OCI-LY3 (cell line): ENCODE measurements around the gene LRRC3B.

ENCODE experiments used
- H2AFZ ChIP-seq: fragments of 200-600, 300-600 bp; shearing (Covaris generic); 2 replicates; pipeline ENCODE4 v1.6.0; 2014; ENCODE audit warnings: antibody characterized with exemption, low read depth, low read length
- H3K27ac ChIP-seq: fragments of 200-600, 300-600 bp; sonication (generic); 2 replicates; pipeline ENCODE4 v1.5.1; 2014; ENCODE audit warnings: mild to moderate bottlenecking, low read length, moderate library complexity, mixed read lengths
- H3K27me3 ChIP-seq: fragments of 200-600, 300-600 bp; sonication (generic); 2 replicates; pipeline ENCODE4 v1.6.1; 2014; ENCODE audit warnings: low read depth, low read length, mixed read lengths
- H3K36me3 ChIP-seq: fragments of 200-600, 300-600 bp; sonication (generic); replicated peaks from 2 replicates; pipeline ENCODE3; 2014; ENCODE audit warnings: low read depth, low read length, mixed read lengths
- H3K4me1 ChIP-seq: fragments of 300-600, 200-600 bp; sonication (generic); 2 replicates; pipeline ENCODE4 v1.6.1; 2014; ENCODE audit warnings: low read length, mixed read lengths
- H3K4me2 ChIP-seq: fragments of 200-600, 300-600 bp; sonication (generic); 2 replicates; pipeline ENCODE4 v1.6.1; 2014; ENCODE audit warnings: low read length, mixed read lengths
- H3K4me3 ChIP-seq: fragments of 300-600, 200-600 bp; sonication (generic); 2 replicates; pipeline ENCODE4 v1.5.1; 2014; ENCODE audit warnings: antibody characterized with exemption, mild to moderate bottlenecking, low read length, moderate library complexity
- H3K79me2 ChIP-seq: fragments of 300-600, 200-600 bp; shearing (Covaris generic); 2 replicates; pipeline ENCODE4 v1.6.1; 2014; ENCODE audit warnings: mild to moderate bottlenecking, low read length, mixed read lengths
- H3K9ac ChIP-seq: fragments of 300-600, 200-600 bp; shearing (Covaris generic); 2 replicates; pipeline ENCODE4 v1.6.0; 2014; ENCODE audit warnings: mild to moderate bottlenecking, low read length, moderate library complexity
- H3K9me3 ChIP-seq: fragments of 200-600, 300-600 bp; shearing (Covaris generic); 2 replicates; pipeline ENCODE4 v1.6.1; 2014; ENCODE audit warnings: low read length, mixed read lengths; ENCODE audit not compliant: insufficient read depth
- H4K20me1 ChIP-seq: fragments of 200-600, 300-600 bp; sonication (generic); 2 replicates; pipeline ENCODE4 v1.6.1; 2016; ENCODE audit warnings: low read length, mixed read lengths; ENCODE audit not compliant: insufficient read depth
- CTCF ChIP-seq: fragments of 200-600, 300-600 bp; sonication (generic); IDR thresholded peaks from 2 replicates; pipeline ENCODE4 v1.5.1; 2014; ENCODE audit warnings: antibody characterized with exemption, low read length, low read depth
- EZH2phosphoT487 ChIP-seq: fragments of 200-600 bp; shearing (Covaris generic); IDR thresholded peaks from 2 replicates; pipeline ENCODE4 v1.6.1; 2018; ENCODE audit warnings: antibody characterized with exemption, mixed run types, low read depth

Gene LRRC3B

GRCh38 chr3:26622621-26623418 lies at the start of gene LRRC3B:
Gene LRRC3B, plus strand, starts transcription at chr3:26622772. Its CDS starts 86,901 bp downstream, at chr3:26709673.
- Histone ChIP-seq H2AFZ (no peak within 1 kb of the TSS), H3K27me3 (no peaks in the 10 kb centered on the region)

GRCh38 chr3:26574766-26575165 lies 47.8 kb upstream of the LRRC3B start:
- Histone ChIP-seq H3K4me1 (peaks cover 14% of the 10 kb centered on the region), H3K9me3 (no peaks in the 10 kb centered on the region), H4K20me1 (no peaks in the 10 kb centered on the region), H3K27ac (peak overlapping the region; percentile 61), H2AFZ (no peak overlapping the region), H3K4me2 (peak overlapping the region; percentile 22; the same call in 1 of the 2 replicates), H3K4me3 (no peak overlapping the region), H3K27me3 (no peaks in the 10 kb centered on the region), H3K9ac (no peak overlapping the region), H3K36me3 (no peaks in the 10 kb centered on the region), H3K79me2 (no peaks in the 10 kb centered on the region)
- TF ChIP-seq EZH2phosphoT487 = no peak
- no peak for TF ChIP-seq CTCF

More at GRCh38 chr3:26622621-26623418, at the start of gene LRRC3B:
- no peaks in the 10 kb centered on the region for H3K36me3 ChIP-seq
- H3K4me3 ChIP-seq = no peak within 1 kb of the TSS
- no peak within 1 kb of the TSS for H3K9ac ChIP-seq
- H3K4me2 ChIP-seq = no peak within 1 kb of the TSS
- no peaks in the 10 kb centered on the region for H3K79me2 ChIP-seq
- H3K9me3 ChIP-seq = no peaks in the 10 kb centered on the region; the same call in 1 of the 2 replicates
- no peaks in the 10 kb centered on the region for H3K4me1 ChIP-seq
- TF ChIP-seq CTCF (no peak), EZH2phosphoT487 (no peak)
- H4K20me1 ChIP-seq = no peaks in the 10 kb centered on the region
- no peak within 1 kb of the TSS for H3K27ac ChIP-seq

GRCh38 chr3:26579116-26579515 lies 43.5 kb upstream of the LRRC3B start:
- Histone ChIP-seq H3K27ac (no peak overlapping the region), H3K4me3 (no peak overlapping the region), H3K9ac (no peak overlapping the region), H3K4me1 (peaks cover 14% of the 10 kb centered on the region), H3K79me2 (no peaks in the 10 kb centered on the region), H3K9me3 (no peaks in the 10 kb centered on the region), H3K36me3 (no peaks in the 10 kb centered on the region), H2AFZ (no peak overlapping the region), H3K27me3 (no peaks in the 10 kb centered on the region), H4K20me1 (no peaks in the 10 kb centered on the region), H3K4me2 (no peak overlapping the region)
- TF ChIP-seq CTCF = no peak
- no peak for TF ChIP-seq EZH2phosphoT487

- H3K79me2 ChIP-seq = no peaks in the 10 kb centered on the region
- H3K27me3 ChIP-seq = no peaks in the 10 kb centered on the region
- TF ChIP-seq EZH2phosphoT487 = no peak
- no peak for TF ChIP-seq CTCF
- H3K27ac ChIP-seq = no peak overlapping the region
- H3K9ac ChIP-seq = no peak overlapping the region
- H2AFZ ChIP-seq = no peak overlapping the region
- H3K9me3 ChIP-seq = no peaks in the 10 kb centered on the region
- no peaks in the 10 kb centered on the region for H4K20me1 ChIP-seq
- no peaks in the 10 kb centered on the region for H3K4me1 ChIP-seq
- H3K4me2 ChIP-seq = no peak overlapping the region
- no peaks in the 10 kb centered on the region for H3K36me3 ChIP-seq
- H3K4me3 ChIP-seq = no peak overlapping the region
Observed at GRCh38 chr3:26587571-26587970, 35.0 kb upstream of the LRRC3B start.
